GM19023 (cell line): ENCODE data around the gene GDPD4.

Experiments
- ATAC-seq: cut with Tn5 transposase; IDR thresholded peaks from one replicate; pipeline ENCODE4 v1.9.1; 2021; ENCODE audit warnings: mild to moderate bottlenecking, moderate library complexity; ENCODE audit not compliant: unreplicated experiment

The GDPD4 gene

GRCh38 chr11:77193167-77193566 is 108.3 kb downstream of the GDPD4 start:
- ATAC-seq, result no peak

DNA sequence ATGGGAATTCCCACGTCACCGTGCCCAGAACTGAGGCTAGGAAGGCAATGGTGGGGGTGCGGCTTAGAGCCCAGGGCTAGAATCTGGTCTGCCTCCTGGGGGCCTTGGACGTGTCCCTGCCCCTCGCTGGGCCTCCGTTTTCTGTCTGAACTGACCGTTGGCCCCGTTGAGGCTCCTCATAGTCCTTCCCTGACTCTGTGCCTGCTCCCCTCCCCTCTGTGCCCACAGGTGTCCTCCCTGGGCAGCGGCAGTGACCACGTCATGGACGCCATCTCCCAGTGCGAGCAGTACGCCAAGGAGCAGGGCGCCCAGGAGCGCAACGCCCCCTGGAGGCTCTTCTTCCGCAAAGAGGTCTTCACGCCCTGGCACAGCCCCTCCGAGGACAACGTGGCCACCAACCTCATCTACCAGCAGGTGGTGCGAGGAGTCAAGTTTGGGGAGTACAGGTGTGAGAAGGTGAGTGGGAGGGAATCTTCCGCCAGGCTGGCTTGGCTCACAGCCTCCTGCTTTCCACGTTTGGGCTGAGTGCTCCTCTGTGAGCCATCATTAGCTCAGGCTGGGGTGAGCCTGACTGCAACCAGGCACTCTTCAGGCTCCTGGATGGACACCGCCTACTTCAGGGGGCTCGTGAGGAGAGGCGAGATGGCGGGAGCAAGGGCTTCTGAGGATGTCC is 109.5 kb downstream of the GDPD4 start:
- no peak for ATAC-seq

DNA sequence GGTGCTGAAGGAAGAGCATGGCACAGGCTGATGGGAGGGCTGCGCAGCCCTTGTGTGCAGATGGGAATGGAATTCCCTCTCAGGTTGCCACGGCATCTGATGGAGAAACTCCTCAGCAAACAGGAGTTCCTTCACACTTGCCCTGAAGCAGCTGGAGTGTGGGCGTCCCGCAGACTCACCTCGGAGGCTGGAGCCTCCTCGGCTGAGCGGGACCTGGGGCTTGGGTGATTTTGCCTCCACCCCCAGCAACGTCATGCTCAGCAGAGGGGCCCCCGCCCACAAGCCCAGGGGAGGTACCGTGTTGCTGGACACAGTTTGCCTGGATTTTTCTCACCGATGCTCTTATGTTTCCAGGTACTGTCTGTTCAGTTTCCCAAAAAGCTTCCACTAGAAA is 110.1 kb downstream of the GDPD4 start:
- ATAC-seq, result no peak

DNA sequence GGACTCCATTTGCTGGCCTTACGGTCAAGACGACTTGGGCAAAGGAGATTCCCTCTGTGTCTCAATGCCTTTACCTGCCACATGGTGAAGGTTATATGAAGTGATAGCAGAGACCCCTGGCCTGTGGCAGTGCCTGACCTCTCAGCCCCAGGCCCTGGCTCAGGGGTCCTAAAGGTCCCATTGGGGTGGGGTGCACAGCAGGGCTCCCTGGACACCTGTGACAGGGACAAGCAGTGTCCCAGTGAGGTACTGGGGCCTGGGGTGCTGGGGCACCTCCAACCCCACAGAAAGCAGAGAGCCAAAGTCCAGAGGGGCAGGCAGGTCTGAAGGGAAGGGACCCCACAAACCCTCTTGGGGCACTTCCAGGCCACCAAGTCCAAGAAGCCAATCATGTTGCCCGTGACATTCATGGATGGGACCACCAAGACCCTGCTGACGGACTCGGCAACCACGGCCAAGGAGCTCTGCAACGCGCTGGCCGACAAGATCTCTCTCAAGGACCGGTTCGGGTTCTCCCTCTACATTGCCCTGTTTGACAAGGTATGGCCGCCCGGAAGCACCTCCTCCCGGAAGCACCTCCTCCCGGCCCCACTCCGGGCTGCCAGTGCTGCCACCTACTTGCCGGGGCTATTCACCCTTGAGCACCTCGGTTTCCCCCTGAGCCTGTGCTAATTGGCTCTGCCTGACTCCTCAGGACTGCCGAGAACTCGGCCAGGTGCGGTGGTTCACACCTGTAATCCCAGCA is 111.0 kb downstream of the GDPD4 start:
- no peak for ATAC-seq

- ATAC-seq, result no peak
These were observed 111.8 kb downstream of the GDPD4 start for GRCh38 chr11:77189588-77190210.

DNA sequence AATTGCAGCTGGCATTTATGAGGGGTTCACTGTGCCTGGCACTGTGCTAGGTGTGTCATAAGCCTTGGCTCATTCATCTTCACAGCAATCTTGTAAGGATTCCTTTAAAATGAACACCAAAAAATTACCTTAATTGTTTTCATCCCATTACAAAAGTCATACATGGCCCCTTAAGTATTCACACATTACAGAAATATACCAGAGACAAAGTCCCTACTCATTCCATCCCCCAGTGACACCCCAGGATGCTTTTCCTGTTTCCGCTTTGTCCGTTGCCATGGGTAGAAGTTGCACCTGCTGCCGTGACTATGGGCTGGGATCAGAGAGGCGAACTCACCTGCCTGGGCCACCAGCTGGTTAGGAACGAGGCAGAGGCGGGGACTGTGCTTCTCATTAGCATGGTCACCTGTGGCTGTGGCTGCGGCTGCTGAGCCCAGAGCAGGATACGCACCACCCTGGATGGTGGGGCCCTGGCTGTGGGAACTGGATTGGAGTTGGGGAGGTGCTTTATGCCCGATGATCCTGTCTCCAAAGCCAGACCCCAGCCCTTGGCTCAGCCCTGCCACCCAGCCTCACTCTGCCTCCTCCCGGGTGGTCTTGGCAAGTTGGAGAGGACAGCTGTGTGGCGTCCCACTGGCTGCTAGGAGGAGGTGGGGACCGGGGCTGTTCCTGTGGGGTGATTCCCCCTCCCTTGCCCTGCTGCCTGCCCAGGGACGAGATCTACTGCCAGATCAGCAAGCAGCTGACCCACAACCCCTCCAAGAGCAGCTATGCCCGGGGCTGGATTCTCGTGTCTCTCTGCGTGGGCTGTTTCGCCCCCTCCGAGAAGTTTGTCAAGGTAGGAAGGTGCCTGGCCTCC is 112.6 kb downstream of the GDPD4 start:
- no peak for ATAC-seq

DNA sequence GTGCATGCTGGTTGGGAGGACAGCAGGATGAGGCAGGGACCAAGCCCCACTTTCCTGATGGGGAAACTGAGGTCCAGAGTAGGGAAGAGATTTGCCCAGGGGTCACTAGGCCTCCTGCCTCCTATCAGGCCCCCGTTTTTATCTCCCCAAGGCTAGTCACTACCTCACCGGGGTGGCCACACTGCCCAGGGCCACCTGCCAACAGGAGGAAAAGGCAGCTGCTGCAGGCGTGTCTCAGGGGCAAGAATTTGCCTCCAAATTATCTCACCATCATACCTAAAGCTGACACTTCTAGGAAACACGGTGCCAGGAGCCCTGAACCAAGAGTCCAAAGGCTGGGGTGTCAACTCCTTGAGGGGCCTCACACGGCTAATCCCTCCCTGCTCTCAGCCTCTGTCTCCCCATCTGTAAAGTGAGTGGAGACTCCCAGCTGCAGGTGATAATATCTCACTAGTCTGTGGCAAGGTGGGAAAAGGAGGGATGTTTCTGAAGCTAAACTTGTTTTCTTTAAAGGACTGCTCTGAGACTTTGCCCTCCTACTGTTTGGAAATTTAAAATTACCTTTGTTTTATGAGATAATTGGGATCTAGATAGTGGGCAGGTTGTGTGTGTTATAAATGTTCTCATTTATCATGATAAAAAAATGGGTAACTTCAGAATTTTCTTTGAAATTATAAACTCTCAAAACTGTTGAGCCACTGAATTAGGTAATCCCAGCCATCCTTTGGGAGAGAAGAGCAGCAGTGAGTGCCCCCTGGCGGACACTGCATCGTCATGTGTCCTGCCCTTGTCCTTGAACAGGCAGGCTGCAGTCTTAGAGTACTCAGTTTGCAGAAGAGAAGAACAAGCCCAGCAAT is 113.5 kb downstream of the GDPD4 start:
- peak; percentile 63 for ATAC-seq

- no peak for ATAC-seq
These were observed 114.3 kb downstream of the GDPD4 start for GRCh38 chr11:77187111-77187750.

DNA sequence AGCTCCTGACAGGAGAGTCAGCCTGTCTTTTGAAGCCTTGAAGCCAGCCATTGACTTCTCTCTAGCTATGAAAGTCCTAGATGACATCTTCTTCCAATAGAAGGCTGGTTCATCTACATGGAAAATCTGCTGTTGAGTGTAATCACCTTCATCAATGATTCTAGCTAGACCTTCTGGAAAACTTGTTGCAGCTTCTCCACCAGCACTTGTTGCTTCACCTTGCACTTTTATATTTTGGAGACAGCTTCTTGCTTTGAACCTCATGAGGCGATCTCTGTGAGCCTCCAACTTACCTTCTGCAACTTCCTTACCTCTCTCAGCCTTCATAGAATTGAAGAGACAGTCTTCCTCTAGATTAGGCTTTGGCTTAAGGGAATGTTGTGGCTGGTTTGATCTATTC is 115.2 kb downstream of the GDPD4 start:
- ATAC-seq, result no peak

DNA sequence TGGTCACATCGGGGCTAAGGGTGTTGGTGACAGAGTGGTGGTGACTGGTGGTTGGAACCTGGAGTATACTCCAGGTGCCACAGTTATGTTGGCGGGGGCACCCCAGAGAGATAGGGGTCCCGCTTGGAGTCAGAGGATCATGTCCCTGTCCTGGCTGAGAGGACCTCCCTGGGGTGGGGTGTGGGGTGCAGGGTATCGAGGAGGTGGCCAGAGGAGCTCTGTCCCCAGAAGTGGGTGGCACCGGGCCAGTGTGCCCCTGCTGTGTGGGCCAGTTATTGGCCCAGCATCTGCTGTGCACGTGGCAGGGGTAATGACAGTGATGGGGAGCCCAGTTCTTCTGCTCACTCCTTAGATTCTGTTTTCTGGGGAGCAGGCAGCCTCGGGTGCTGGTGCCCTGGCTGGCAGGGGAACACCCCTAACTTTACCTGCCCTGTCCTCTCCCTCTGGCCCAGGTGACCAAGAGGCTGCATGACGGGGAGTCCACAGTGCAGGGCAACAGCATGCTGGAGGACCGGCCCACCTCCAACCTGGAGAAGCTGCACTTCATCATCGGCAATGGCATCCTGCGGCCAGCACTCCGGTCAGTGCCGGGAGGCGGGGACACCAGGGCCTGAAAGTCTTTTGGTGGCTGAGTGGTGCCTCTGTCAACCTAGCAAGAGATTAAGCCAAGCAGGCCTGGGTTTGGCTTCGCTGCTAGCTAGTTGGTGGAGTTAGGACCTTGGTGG is 117.2 kb downstream of the GDPD4 start:
- ATAC-seq, result no peak

DNA sequence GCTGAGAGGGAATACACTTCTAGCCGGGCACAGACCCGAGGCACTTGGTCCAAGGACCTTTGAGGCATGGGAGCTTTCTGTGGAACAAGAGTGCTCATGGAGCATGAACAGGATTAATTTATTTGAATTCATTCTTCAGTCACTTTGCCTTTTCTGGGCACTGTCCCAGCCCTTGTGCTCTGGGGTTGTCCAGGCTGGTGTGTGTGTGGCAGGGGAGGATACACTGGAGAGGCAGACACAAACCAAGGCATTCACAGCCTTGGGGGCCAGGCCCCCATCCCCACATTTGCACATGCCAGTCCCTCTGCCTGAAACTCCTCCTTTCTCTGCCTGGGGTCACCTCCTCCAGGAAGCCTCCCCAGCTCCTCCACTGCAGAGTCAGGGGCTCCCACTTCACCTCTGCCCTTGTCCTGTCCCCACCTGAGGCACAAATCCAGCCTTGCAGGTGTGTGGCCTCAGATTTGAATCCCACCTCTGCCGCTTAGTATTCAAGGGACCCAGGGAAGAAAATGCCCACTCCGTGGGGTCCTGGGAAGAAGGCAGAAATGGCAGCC is 118.0 kb downstream of the GDPD4 start:
- no peak for ATAC-seq

DNA sequence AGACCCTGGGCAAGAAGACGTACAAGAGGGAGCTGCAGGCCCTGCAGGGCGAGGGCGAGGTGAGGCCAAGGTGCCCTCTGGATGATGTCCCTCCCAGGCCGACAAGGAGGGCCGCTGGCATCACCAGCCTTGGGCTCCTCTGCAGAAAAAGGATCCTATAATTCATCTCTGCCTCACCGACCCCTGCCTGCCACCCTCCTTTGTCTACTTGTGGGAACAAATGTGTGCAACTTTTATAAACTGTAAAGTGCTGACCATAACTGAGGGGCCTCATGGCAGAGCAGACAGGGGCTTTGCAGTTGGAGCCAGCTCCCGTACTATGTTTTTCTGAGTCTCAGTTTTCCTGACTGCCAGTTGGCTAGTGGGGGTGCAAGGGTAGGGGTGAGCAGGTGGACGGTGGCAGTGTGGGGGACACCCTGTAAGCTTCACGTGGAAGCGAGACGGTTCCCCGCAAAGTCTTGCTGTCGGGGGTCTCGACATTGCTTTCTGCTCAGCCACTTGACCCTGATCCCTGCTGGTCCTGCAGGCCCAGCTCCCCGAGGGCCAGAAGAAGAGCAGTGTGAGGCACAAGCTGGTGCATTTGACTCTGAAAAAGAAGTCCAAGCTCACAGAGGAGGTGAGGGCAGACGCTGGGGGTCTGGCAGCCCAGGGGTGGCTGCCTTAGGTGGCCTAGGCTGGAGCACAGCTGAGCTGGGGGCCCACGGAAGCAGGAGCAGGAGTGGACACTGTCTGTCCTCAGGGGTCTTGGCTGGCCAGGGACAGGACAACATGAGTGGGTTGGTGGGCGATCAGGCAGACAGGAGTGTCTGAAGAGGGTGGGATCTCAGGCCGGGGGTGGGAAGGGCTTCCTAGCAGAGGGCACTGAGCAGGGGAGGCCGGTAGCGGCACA is 118.7 kb downstream of the GDPD4 start:
- no peak for ATAC-seq

DNA sequence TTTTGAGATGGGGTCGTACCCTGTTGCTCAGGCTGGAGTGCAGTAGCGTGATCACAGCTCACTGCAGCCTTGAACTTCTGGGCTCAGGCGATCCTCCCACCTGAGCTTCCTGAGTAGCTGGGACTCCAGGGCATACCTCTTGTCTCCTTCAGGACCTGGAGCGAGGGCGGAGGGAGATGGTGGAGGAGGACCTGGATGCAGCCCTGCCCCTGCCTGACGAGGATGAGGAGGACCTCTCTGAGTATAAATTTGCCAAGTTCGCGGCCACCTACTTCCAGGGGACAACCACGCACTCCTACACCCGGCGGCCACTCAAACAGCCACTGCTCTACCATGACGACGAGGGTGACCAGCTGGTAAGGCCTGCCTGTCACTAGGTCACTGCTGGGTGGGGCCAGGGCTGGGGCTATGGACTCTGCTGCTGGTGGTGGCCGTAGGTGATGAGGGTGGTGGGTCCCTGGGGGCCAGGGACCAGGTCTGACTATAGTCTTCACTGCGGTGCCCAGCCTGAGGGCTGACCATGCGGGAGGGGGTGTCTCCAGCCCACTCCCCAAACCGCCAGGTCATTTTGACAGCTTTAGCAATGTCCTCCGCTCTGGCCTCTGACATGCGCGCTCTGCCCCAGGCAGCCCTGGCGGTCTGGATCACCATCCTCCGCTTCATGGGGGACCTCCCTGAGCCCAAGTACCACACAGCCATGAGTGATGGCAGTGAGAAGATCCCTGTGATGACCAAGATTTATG is 119.5 kb downstream of the GDPD4 start:
- no peak for ATAC-seq

- ATAC-seq, result no peak
These were observed 120.3 kb downstream of the GDPD4 start for GRCh38 chr11:77181226-77181625.

GRCh38 chr11:77180346-77180745 is 121.1 kb downstream of the GDPD4 start:
- ATAC-seq, result no peak

DNA sequence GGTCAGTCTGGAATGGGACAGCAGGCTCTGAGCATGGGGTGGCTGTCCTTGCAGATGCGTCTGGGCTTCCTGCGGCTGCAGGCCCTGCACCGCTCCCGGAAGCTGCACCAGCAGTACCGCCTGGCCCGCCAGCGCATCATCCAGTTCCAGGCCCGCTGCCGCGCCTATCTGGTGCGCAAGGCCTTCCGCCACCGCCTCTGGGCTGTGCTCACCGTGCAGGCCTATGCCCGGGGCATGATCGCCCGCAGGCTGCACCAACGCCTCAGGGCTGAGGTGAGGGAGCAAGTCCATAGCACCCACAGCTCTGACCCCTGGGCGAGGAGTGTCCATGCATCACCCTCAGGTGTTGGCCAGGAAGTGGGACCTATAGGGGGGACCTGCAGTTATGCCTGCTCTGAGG is 121.8 kb downstream of the GDPD4 start:
- ATAC-seq, result no peak

DNA sequence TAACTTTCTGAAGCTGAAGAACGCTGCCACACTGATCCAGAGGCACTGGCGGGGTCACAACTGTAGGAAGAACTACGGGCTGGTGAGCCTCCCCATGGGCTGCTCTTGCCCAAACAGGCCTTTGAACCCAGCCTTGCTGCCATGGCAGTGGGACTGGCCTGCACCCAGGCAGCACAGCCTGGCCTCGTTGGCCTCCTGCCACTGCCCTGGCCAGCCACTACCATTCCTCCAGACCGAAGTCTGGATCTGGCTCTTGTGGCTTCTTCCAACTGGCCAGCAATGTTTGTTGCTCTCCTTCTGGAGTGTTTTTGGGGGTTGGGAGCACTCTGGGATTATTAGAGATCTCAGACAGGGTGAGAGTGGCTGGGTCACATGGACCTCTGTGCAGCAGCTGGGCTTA is 122.4 kb downstream of the GDPD4 start:
- ATAC-seq, result no peak
